Panc1 (cell line): ENCODE results near the gene STAMBP. TPM values are rescaled to one million over a fixed set of nuclear protein-coding genes. Genes with fewer than 3 reads are reported as not detected.

Source experiments
- ATAC-seq: fragments of 200-7000 bp; cut with Tn5 transposase; 2 replicates; pipeline ENCODE4 v1.9.1; 2020; ENCODE audit warnings: mild to moderate bottlenecking, moderate library complexity
- BruUV-seq: library from RNA; stranded (reverse); fragments of 400-500 nt; replicated peaks from 2 replicates; lab custom pipeline; 2021; lab: Mats Ljungman, UMichigan
- CTCF ChIA-PET: fragments of 300-600 bp; sonication (Branson Sonifier 250); formaldehyde crosslinking; loops from one replicate; lab custom pipeline; 2022; ENCODE audit warnings: antibody characterized with exemption; lab: Charles Lee
- POLR2A ChIA-PET: fragments of 300-600 bp; sonication (Branson Sonifier 250); formaldehyde crosslinking; loops from one replicate; lab custom pipeline; 2022; ENCODE audit warnings: antibody characterized with exemption; lab: Charles Lee
- DNase-seq: peaks from one replicate; pipeline ENCODE4 v3.0.0-alpha.2; 2010; ENCODE audit warnings: low read depth, low spot score
- H3K27ac ChIP-seq: 2 replicates; pipeline ENCODE4 v1.5.1; 2011; ENCODE audit warnings: mild to moderate bottlenecking, low read length, inconsistent platforms
- H3K27me3 ChIP-seq: fragments of 200-500 bp; sonication (Bioruptor generic); 2 replicates; pipeline ENCODE4 v1.6.0; 2014; ENCODE audit warnings: low read length, inconsistent platforms; ENCODE audit not compliant: control insufficient read depth, insufficient read depth
- H3K36me3 ChIP-seq: fragments of 200-500 bp; sonication (Bioruptor generic); 2 replicates; pipeline ENCODE4 v1.5.1; 2014; ENCODE audit warnings: inconsistent platforms, mild to moderate bottlenecking, low read length, moderate library complexity; ENCODE audit not compliant: control insufficient read depth, insufficient read depth
- H3K4me1 ChIP-seq: 2 replicates; pipeline ENCODE4 v1.5.1; 2011; ENCODE audit warnings: inconsistent platforms, mild to moderate bottlenecking, low read length, moderate library complexity; ENCODE audit not compliant: control insufficient read depth, insufficient read depth
- H3K4me3 ChIP-seq, 2 experiments: 2 replicates each; pipeline ENCODE4 v1.5.1; 2011 to 2012; ENCODE audit warnings: low read depth in 2 of 2, low read length in 2 of 2, mild to moderate bottlenecking in 2 of 2, inconsistent platforms in 1 of 2, moderate library complexity in 1 of 2
- H3K9me3 ChIP-seq: fragments of 200-500 bp; sonication (Bioruptor generic); 2 replicates; pipeline ENCODE4 v1.5.1; 2014; ENCODE audit warnings: low read depth, mild to moderate bottlenecking, inconsistent platforms, low read length, moderate library complexity; ENCODE audit not compliant: control insufficient read depth, insufficient read depth
- POLR2AphosphoS5 ChIP-seq: IDR thresholded peaks from 2 replicates; pipeline ENCODE4 v1.6.1; 2012; ENCODE audit warnings: mild to moderate bottlenecking, low read depth, low read length, moderate library complexity
- SIN3A ChIP-seq: IDR thresholded peaks from 2 replicates; pipeline ENCODE4 v1.6.1; 2012; ENCODE audit warnings: low read depth, mild to moderate bottlenecking, low read length, moderate library complexity, borderline replicate concordance; ENCODE audit not compliant: insufficient read depth
- TCF7L2 ChIP-seq: IDR thresholded peaks from 2 replicates; pipeline ENCODE4 v1.6.1; 2011; ENCODE audit warnings: mild to moderate bottlenecking, low read depth, low read length, inconsistent platforms
- in situ Hi-C: cut with HindIII; loops from 2 replicates; pipeline ENCODE4 v1.10.0; 2016; ENCODE audit warnings: low sequenced_read_pairs, low pct_unique_long_range_greater_than_20kb
- intact Hi-C: fragments of 100-400 bp; cut with micrococcal nuclease; formaldehyde crosslinking; loops from one replicate; pipeline ENCODE4 v1.10.0; 2022; ENCODE audit not compliant: unreplicated experiment
- total RNA-seq: library from RNA; stranded (reverse); gene quantifications from one replicate; pipeline ENCODE4 v1.2.1, GENCODE V29; 2021; ENCODE audit not compliant: unreplicated experiment
- TF ChIP-seq, protein P1 (sequence below): fragments of 450-650 bp; IDR thresholded peaks from 2 replicates; pipeline ENCODE4 v1.5.1; 2017; ENCODE audit warnings: mild to moderate bottlenecking
- TF ChIP-seq, protein P2 (sequence below), 2 experiments: IDR thresholded peaks; 2 replicates each; pipeline ENCODE4 v1.6.1; 2011 to 2012; ENCODE audit warnings: low read depth in 2 of 2, control low read depth in 1 of 2, low read length in 1 of 2, mild to moderate bottlenecking in 1 of 2, moderate library complexity in 1 of 2; ENCODE audit not compliant: insufficient read depth in 1 of 2

Gene STAMBP
- total RNA-seq, 1 experiment from 2014 or later = 49.0 TPM

DNA sequence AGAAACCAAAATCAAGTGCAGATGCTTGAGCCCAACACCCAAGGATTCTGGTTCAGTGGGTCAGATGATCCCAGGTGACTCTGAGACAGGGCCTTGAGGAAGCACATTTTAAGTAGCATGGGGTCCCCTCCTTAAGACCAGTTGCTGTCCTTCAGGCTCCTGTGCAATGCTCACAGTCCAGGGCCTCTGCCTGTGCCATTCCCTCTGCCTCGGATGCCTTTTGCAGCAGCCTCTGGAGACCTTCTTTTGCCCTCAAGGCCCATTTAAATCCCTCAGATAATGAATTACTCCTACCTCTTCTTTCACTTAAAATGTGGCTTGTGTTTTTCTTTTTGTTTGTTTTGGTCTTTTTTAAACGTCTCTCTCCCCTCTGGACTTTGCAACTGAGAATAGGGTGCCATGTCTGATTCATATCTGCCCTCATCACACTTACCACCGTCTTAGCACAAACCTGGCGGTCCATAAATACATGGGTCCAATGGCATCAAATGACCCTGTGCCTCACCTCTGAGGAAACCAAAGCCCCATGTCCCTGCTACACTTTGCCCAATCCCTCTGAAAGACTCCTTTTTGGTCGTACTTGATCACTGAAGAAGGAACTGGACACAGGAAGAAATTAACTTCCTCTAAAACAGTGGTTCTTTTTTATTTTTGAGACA is 78.2 kb downstream of the STAMBP start:
- in situ Hi-C loops = no loop called here
- H3K4me1 ChIP-seq = 0 out of 2 replicates have a peak, but pooled peaks cover 4% of the 10 kb centered on the region
- CTCF ChIA-PET = no interaction called here
- no peak overlapping the region for H3K27ac ChIP-seq
- H3K27me3 ChIP-seq = no peaks in the 10 kb centered on the region; the same call in 1 of the 2 replicates
- ATAC-seq (no peak), DNase-seq (no peak)
- POLR2A ChIA-PET = no interaction called here
- BruUV-seq = no TSS peak
- TF ChIP-seq, protein P1, sequence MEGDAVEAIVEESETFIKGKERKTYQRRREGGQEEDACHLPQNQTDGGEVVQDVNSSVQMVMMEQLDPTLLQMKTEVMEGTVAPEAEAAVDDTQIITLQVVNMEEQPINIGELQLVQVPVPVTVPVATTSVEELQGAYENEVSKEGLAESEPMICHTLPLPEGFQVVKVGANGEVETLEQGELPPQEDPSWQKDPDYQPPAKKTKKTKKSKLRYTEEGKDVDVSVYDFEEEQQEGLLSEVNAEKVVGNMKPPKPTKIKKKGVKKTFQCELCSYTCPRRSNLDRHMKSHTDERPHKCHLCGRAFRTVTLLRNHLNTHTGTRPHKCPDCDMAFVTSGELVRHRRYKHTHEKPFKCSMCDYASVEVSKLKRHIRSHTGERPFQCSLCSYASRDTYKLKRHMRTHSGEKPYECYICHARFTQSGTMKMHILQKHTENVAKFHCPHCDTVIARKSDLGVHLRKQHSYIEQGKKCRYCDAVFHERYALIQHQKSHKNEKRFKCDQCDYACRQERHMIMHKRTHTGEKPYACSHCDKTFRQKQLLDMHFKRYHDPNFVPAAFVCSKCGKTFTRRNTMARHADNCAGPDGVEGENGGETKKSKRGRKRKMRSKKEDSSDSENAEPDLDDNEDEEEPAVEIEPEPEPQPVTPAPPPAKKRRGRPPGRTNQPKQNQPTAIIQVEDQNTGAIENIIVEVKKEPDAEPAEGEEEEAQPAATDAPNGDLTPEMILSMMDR = no peak
- TF ChIP-seq, protein P2, sequence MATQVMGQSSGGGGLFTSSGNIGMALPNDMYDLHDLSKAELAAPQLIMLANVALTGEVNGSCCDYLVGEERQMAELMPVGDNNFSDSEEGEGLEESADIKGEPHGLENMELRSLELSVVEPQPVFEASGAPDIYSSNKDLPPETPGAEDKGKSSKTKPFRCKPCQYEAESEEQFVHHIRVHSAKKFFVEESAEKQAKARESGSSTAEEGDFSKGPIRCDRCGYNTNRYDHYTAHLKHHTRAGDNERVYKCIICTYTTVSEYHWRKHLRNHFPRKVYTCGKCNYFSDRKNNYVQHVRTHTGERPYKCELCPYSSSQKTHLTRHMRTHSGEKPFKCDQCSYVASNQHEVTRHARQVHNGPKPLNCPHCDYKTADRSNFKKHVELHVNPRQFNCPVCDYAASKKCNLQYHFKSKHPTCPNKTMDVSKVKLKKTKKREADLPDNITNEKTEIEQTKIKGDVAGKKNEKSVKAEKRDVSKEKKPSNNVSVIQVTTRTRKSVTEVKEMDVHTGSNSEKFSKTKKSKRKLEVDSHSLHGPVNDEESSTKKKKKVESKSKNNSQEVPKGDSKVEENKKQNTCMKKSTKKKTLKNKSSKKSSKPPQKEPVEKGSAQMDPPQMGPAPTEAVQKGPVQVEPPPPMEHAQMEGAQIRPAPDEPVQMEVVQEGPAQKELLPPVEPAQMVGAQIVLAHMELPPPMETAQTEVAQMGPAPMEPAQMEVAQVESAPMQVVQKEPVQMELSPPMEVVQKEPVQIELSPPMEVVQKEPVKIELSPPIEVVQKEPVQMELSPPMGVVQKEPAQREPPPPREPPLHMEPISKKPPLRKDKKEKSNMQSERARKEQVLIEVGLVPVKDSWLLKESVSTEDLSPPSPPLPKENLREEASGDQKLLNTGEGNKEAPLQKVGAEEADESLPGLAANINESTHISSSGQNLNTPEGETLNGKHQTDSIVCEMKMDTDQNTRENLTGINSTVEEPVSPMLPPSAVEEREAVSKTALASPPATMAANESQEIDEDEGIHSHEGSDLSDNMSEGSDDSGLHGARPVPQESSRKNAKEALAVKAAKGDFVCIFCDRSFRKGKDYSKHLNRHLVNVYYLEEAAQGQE (IDR thresholded peaks at IDR 0.05; ENCODE audit: insufficient read depth in 1 of 2, low read depth in 2 of 2, low read length in 1 of 2) = no peak
- TF ChIP-seq POLR2AphosphoS5 = no peak
- no peak for TF ChIP-seq TCF7L2
- no peak for TF ChIP-seq SIN3A
- no peaks in the 10 kb centered on the region for H3K36me3 ChIP-seq
- no peaks in the 10 kb centered on the region for H3K9me3 ChIP-seq
- no peak overlapping the region for H3K4me3 ChIP-seq
- intact Hi-C loops = no loop called here

GRCh38 chr2:73907840-73908452 is 79.2 kb downstream of the STAMBP start:
- intact Hi-C loops = no loop called here
- ChIA-PET CTCF (no interaction called here), POLR2A (no interaction called here)
- no peaks in the 10 kb centered on the region for H3K27me3 ChIP-seq
- ATAC-seq (peak; percentile 75), DNase-seq (peak; percentile 22)
- BruUV-seq = no TSS peak
- no peaks in the 10 kb centered on the region for H3K9me3 ChIP-seq
- no peaks in the 10 kb centered on the region for H3K36me3 ChIP-seq
- TF ChIP-seq TCF7L2 (peak; percentile 86), POLR2AphosphoS5 (no peak)
- in situ Hi-C loops = no loop called here
- 0 out of 2 replicates have a peak, but pooled peaks cover 4% of the 10 kb centered on the region for H3K4me1 ChIP-seq
- H3K4me3 ChIP-seq = no peak overlapping the region
- H3K27ac ChIP-seq = no peak overlapping the region
